Measurements from ENCODE around the gene PPFIA1. TPM values are rescaled to one million over a fixed set of nuclear protein-coding genes. Genes with fewer than 3 reads are reported as not detected.

PPFIA1 gene
- total and polyA plus RNA-seq, 10 of the 15 experiments (the other 5 are each of a cell fraction or from before 2014, with no cell fraction given): 5.2 to 26.2 (median 15.8) TPM

DNA sequence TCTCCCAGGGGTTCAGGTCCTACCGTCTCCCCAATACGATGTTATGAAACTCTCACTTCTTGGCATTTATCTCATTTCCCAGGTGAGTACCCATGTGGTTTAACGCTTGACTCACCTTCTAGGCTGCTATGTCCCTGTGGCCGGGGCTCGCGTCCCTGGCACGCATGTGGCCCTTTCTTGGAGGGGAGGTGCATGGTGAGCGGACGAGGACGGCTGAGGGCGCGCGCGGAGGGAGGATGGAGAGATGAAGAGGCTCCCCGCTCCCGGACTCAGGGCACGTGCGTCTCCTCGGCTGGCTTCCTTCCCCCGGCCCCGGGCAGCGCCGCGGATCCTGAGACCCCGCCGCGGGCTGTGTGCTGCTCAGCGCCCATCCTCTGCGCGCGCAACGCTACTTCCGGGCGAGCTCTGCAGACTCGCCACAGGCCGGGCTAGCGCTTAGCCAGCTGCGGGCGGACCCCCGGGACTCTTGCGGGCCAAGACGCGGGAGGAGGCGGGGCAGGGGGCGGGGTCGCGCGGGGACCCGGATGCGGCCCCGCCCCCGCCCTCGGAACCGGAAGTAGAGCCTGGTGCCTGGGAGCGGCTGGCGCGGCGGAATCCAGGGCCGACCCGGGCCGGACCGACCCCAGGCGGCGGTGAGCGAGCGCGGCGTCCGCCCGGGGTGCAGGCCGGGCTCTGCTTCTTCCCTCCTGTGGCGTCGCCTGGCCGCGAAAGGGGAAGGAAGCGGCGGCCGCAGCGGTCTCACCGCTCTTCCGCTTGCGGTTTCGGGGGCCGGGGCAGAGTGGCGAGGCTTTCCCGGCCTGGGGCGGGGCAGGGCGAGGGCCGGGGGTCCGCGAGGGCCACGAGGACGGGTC lies 127.7 kb downstream of the PPFIA1 start, which contains the start of gene CTTN (continued):
- TF ChIP-seq, protein P1, sequence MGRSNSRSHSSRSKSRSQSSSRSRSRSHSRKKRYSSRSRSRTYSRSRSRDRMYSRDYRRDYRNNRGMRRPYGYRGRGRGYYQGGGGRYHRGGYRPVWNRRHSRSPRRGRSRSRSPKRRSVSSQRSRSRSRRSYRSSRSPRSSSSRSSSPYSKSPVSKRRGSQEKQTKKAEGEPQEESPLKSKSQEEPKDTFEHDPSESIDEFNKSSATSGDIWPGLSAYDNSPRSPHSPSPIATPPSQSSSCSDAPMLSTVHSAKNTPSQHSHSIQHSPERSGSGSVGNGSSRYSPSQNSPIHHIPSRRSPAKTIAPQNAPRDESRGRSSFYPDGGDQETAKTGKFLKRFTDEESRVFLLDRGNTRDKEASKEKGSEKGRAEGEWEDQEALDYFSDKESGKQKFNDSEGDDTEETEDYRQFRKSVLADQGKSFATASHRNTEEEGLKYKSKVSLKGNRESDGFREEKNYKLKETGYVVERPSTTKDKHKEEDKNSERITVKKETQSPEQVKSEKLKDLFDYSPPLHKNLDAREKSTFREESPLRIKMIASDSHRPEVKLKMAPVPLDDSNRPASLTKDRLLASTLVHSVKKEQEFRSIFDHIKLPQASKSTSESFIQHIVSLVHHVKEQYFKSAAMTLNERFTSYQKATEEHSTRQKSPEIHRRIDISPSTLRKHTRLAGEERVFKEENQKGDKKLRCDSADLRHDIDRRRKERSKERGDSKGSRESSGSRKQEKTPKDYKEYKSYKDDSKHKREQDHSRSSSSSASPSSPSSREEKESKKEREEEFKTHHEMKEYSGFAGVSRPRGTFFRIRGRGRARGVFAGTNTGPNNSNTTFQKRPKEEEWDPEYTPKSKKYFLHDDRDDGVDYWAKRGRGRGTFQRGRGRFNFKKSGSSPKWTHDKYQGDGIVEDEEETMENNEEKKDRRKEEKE (IDR thresholded peaks at IDR 0.05): no peak
- no peak for TF ChIP-seq NFYB (IDR thresholded peaks at IDR 0.05; ENCODE audit: insufficient read depth, low read depth, low read length)
- TF ChIP-seq NBN (IDR thresholded peaks at IDR 0.05): no peak; the same call in 1 of the 2 replicates
- no peak for TF ChIP-seq CBX5 (IDR thresholded peaks at IDR 0.05; ENCODE audit: low read depth)
- peak; percentile 9 to 73 for TF ChIP-seq EGR1 (IDR thresholded peaks at IDR 0.05; ENCODE audit: borderline replicate concordance in 1 of 2, low read depth in 2 of 2, low read length in 2 of 2)
- TF ChIP-seq ZBED1 (IDR thresholded peaks at IDR 0.05; ENCODE audit: borderline replicate concordance): no peak
- no peak for TF ChIP-seq JUNB (IDR thresholded peaks at IDR 0.05)
- TF ChIP-seq, protein P2, sequence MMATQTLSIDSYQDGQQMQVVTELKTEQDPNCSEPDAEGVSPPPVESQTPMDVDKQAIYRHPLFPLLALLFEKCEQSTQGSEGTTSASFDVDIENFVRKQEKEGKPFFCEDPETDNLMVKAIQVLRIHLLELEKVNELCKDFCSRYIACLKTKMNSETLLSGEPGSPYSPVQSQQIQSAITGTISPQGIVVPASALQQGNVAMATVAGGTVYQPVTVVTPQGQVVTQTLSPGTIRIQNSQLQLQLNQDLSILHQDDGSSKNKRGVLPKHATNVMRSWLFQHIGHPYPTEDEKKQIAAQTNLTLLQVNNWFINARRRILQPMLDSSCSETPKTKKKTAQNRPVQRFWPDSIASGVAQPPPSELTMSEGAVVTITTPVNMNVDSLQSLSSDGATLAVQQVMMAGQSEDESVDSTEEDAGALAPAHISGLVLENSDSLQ (IDR thresholded peaks at IDR 0.05): no peak
- peak; percentile 94 for TF ChIP-seq DPF2 (IDR thresholded peaks at IDR 0.05)
- TF ChIP-seq CHD4 (IDR thresholded peaks at IDR 0.05): no peak
- peak; percentile 60 to 97; a peak in 2 of 4 replicates for TF ChIP-seq ETV6 (conservative IDR thresholded peaks at IDR 0.05 in 1 of 2, IDR thresholded peaks at IDR 0.05 in 1 of 2; ENCODE audit: borderline replicate concordance in 1 of 2, low read depth in 1 of 2)
- TF ChIP-seq, protein P3, sequence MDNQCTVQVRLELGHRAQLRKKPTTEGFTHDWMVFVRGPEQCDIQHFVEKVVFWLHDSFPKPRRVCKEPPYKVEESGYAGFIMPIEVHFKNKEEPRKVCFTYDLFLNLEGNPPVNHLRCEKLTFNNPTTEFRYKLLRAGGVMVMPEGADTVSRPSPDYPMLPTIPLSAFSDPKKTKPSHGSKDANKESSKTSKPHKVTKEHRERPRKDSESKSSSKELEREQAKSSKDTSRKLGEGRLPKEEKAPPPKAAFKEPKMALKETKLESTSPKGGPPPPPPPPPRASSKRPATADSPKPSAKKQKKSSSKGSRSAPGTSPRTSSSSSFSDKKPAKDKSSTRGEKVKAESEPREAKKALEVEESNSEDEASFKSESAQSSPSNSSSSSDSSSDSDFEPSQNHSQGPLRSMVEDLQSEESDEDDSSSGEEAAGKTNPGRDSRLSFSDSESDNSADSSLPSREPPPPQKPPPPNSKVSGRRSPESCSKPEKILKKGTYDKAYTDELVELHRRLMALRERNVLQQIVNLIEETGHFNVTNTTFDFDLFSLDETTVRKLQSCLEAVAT (IDR thresholded peaks at IDR 0.05): no peak
- no peak for TF ChIP-seq SP1 (IDR thresholded peaks at IDR 0.05; ENCODE audit: low read depth, low read length)
- TF ChIP-seq SIX5 (IDR thresholded peaks at IDR 0.05; ENCODE audit: low read depth, low read length, severe bottlenecking): no peak
- TF ChIP-seq NR2F1 (conservative IDR thresholded peaks at IDR 0.05): peak; percentile 78
- TF ChIP-seq EED (IDR thresholded peaks at IDR 0.05; ENCODE audit: low read depth): peak; percentile 87
- 0 out of 2 replicates have a peak, but pooled peaks have one; percentile 7 for TF ChIP-seq MEF2A (IDR thresholded peaks at IDR 0.05; ENCODE audit: insufficient read depth, low read depth, low read length)
- TF ChIP-seq, protein P4, sequence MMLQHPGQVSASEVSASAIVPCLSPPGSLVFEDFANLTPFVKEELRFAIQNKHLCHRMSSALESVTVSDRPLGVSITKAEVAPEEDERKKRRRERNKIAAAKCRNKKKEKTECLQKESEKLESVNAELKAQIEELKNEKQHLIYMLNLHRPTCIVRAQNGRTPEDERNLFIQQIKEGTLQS (IDR thresholded peaks at IDR 0.05; ENCODE audit: borderline replicate concordance, extremely low read depth, low read depth, low read length): no peak
- peak; percentile 43 to 53; a peak in 2 of 4 replicates for TF ChIP-seq IKZF2 (IDR thresholded peaks at IDR 0.05)
- TF ChIP-seq TCF12 (IDR thresholded peaks at IDR 0.05; ENCODE audit: low read depth, low read length): 0 out of 2 replicates have a peak, but pooled peaks have one; percentile 19
- TF ChIP-seq YY1 (IDR thresholded peaks at IDR 0.05; ENCODE audit: low read depth, low read length): 0 out of 2 replicates have a peak, but pooled peaks have one; percentile 4
- TF ChIP-seq, protein P5, sequence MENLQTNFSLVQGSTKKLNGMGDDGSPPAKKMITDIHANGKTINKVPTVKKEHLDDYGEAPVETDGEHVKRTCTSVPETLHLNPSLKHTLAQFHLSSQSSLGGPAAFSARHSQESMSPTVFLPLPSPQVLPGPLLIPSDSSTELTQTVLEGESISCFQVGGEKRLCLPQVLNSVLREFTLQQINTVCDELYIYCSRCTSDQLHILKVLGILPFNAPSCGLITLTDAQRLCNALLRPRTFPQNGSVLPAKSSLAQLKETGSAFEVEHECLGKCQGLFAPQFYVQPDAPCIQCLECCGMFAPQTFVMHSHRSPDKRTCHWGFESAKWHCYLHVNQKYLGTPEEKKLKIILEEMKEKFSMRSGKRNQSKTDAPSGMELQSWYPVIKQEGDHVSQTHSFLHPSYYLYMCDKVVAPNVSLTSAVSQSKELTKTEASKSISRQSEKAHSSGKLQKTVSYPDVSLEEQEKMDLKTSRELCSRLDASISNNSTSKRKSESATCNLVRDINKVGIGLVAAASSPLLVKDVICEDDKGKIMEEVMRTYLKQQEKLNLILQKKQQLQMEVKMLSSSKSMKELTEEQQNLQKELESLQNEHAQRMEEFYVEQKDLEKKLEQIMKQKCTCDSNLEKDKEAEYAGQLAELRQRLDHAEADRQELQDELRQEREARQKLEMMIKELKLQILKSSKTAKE (IDR thresholded peaks at IDR 0.05; ENCODE audit: low read depth, poor library complexity, severe bottlenecking): no peak

Data from GM12878 (cell line).